Measurements from ENCODE around the gene SSC5D.

The SSC5D gene

GRCh38 chr19:55485439-55486011, 2.7 kb upstream of the SSC5D start:
- peak overlapping the region; percentile 67 for H3K4me3 ChIP-seq (ENCODE audit: low read depth, low read length)
- H3K27me3 ChIP-seq (ENCODE audit: insufficient read depth, low read depth, severe bottlenecking), result no peaks in the 10 kb centered on the region
- H3K9me3 ChIP-seq (ENCODE audit: severe bottlenecking), result no peaks in the 10 kb centered on the region
- peak; percentile 34 for DNase-seq
- no peak for TF ChIP-seq CTCF (IDR thresholded peaks at IDR 0.05; ENCODE audit: low read depth, low read length)
- peak overlapping the region; percentile 84 for H3K27ac ChIP-seq
- H3K36me3 ChIP-seq, result peaks cover 10% of the 10 kb centered on the region

- no peak for TF ChIP-seq CTCF (IDR thresholded peaks at IDR 0.05; ENCODE audit: low read depth, low read length)
- Histone ChIP-seq H3K27me3 (ENCODE audit: insufficient read depth, low read depth, severe bottlenecking) (no peaks in the 10 kb centered on the region), H3K9me3 (ENCODE audit: severe bottlenecking) (no peaks in the 10 kb centered on the region), H3K36me3 (peaks cover 10% of the 10 kb centered on the region), H3K4me3 (ENCODE audit: low read depth, low read length) (no peak overlapping the region), H3K27ac (peak overlapping the region; percentile 84)
- no peak for DNase-seq
These were observed 1.9 kb upstream of the SSC5D start for GRCh38 chr19:55486043-55486970.

GRCh38 chr19:55486971-55487923, 989 bp upstream of the SSC5D start:
- no peak for TF ChIP-seq CTCF (IDR thresholded peaks at IDR 0.05; ENCODE audit: low read depth, low read length)
- Histone ChIP-seq H3K27me3 (ENCODE audit: insufficient read depth, low read depth, severe bottlenecking) (no peaks in the 10 kb centered on the region), H3K27ac (peak overlapping the region; percentile 40), H3K36me3 (peaks cover 10% of the 10 kb centered on the region), H3K9me3 (ENCODE audit: severe bottlenecking) (no peaks in the 10 kb centered on the region), H3K4me3 (ENCODE audit: low read depth, low read length) (no peak overlapping the region)
- DNase-seq, result no peak

GRCh38 chr19:55488986-55489710, 912 bp downstream of the SSC5D start:
- H3K27ac ChIP-seq, result peak overlapping the region; percentile 57
- H3K9me3 ChIP-seq (ENCODE audit: severe bottlenecking), result no peaks in the 10 kb centered on the region
- H3K27me3 ChIP-seq (ENCODE audit: insufficient read depth, low read depth, severe bottlenecking), result no peaks in the 10 kb centered on the region
- H3K4me3 ChIP-seq (ENCODE audit: low read depth, low read length), result no peak overlapping the region; the same call in 1 of the 2 replicates
- no peak for TF ChIP-seq CTCF (IDR thresholded peaks at IDR 0.05; ENCODE audit: low read depth, low read length)
- peak; percentile 34 for DNase-seq
- H3K36me3 ChIP-seq, result peaks cover 4% of the 10 kb centered on the region
